ENCODE data around the gene MST1R.
"Not testable (repeated sequence)": the region's sequence is repeated elsewhere in the genome, so short reads cannot be mapped to it uniquely, and the experiment has no call there.

MST1R gene

DNA sequence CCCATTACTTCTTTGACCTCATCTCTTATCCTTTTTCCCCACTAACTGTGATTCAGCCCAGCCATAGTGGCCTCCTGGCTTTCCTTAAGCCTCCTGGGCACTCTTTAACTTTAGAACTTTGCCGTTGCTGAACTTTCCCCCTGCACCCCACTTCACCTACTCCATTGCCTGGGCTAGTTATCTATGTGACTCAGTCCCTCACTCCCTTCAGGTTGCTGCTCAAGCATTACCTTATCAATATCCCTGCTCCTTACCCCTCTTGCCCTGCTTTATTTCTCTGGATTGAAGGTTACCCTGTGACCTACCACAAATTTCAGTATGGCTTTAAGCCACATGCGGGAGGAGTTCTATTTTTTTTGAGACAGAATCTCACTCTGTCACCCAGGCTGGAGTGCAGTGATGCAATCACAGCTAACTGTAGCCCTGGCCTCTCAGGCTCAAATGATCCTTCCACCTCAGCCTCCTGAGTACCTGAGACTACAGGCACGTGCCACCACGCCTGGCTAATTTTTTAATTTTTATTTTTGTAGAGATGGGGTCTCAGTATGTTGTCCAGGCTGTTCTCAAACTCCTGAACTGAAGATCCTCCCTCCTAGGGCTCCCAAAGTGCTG lies 22.6 kb upstream of the MST1R start:
- no peak for TF ChIP-seq ZNF274 (IDR thresholded peaks at IDR 0.05; ENCODE audit: low read depth, low read length)
- no peak overlapping the region for H3K4me3 ChIP-seq (ENCODE audit: low read length)

DNA sequence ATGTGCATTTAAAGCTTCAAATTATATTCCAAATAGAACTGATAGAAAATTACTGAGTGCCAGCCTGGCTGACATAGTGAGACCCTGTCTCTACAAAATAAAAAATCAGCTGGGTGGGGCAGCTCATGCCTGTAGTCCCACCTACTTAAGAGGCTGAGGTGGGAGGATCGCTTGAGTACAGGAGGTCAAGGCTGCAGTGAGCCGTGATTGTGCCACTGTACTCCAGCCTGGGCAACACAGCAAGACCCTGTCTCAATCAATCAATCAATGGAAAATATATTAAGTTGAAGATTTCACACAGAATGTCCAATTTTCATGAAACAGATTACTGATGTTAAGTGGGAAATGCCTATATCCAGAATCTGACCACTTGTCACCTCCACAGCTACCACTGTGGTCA lies 21.8 kb upstream of the MST1R start:
- no peak overlapping the region for H3K4me3 ChIP-seq (ENCODE audit: low read length)
- TF ChIP-seq ZNF274 (IDR thresholded peaks at IDR 0.05; ENCODE audit: low read depth, low read length): no peak

DNA sequence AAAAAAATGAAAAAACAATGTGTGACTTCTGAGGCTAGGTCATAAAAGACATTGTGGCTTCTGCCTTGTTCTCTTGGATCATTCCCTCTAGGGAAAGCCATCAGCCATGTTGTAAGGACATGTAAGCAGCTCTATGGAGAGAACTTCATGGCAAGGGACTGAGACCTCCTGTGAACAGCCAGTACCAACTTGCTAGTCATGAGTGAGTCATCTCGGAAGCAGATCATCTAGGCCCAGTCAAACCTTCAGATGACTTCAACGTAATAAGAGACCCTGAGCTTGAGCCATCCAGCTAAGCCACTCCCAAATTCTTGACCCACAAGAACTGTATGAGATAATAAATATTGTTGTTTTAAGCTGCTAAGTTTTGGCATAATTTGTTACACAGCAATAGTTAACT lies 21.0 kb upstream of the MST1R start:
- no peak for TF ChIP-seq ZNF274 (IDR thresholded peaks at IDR 0.05; ENCODE audit: low read depth, low read length)
- no peak overlapping the region for H3K4me3 ChIP-seq (ENCODE audit: low read length)

DNA sequence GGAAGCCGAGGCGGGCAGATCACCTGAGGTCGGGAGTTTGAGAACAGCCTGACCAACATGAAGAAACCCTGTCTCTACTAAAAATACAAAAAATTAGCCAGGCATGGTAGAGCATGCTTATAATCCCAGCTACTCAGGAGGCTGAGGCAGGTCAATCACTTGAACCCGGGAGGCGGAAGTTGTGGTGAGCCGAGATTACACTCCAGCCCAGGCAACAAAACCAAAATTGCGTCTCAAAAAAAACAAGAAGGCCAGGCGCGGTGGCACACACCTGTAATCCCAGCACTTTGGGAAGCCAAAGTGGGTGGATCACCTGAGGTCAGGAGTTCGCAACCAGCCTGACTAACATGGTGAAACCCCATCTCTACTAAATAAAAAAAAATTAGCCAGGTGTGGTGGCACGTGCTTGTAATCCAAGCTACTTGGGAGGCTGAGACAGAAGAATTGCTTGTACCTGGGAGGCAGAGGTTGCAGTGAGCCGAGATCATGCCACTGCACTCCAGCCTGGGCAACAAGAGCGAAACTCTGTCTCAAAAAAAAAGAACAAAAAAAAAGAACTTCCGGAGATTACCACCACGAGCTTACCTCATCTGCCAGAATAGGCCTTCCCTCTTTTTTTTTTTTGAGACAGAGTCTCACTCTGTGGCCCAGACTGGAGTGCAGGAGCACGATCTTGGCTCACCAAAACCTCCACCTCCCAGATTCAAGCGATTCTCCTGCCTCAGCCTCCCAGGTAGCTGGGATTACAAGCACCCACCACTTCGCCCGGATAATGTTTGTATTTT lies 14.3 kb upstream of the MST1R start:
- H3K4me3 ChIP-seq (ENCODE audit: low read length): not testable (repeated sequence)

DNA sequence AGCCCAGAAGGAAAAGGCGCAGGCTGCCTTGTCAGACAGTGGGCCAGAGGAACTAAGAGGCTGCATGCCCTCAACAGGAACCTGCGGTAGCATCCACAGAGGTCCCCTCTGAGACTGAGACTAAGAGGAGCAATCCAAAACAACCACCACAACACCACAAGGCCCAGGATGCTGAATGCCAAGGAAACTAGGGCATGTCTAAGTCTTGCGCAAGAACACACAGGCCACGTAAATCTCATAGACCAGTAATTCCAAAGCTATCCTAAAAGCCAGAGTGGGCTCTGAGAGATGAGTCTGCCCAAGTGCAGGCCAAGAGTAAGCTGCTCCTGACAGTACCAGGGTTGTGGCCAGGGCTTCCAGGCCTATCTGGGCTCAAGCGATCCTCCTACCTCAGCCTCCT lies 13.0 kb upstream of the MST1R start:
- no peak for TF ChIP-seq ZNF274 (IDR thresholded peaks at IDR 0.05; ENCODE audit: low read depth, low read length)

DNA sequence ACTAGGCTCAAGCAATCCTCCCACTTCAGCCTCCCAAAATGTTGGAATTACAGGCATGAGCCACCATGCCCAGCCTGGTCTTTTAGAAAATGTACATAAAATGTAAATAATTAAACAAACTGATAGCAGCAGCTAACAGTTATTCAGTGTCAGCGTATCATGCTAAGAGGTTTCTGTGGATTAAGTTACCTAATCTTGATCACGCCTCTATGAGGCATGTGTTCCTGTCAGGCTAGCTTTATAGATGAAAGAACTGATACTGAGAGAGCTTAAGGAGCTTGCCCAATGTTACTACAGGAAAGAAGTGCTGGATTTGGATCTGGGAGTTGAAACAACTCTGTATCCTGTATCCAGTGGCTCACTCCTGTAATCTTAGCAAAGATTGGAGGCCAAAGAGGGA lies 11.2 kb upstream of the MST1R start:
- no peak for TF ChIP-seq ZNF274 (IDR thresholded peaks at IDR 0.05; ENCODE audit: low read depth, low read length)
- no peak overlapping the region for H3K4me3 ChIP-seq (ENCODE audit: low read length)

More for the DNA sequence above, 13.0 kb upstream of the MST1R start:
- H3K4me3 ChIP-seq (ENCODE audit: low read length): no peak overlapping the region

DNA sequence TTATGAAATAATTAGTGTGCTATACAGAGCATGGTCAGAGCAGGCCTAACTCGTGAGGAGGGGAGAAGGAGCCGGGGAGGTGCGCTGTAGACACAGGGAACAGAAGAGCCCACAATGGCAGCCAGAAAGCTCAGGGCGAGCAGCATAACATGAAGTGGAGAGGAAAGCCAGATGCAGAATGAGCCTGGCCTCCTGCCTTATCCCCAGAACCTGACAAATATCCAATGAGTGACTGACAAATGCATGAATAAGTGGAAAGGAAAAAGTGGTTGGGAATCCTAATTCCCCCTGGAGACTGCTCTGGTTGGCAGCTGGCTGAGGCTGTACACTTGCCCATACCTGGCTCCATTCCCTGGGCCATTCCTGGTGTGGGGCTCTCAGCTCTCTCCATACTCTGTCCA lies 9.2 kb upstream of the MST1R start:
- H3K4me3 ChIP-seq (ENCODE audit: low read length): no peak overlapping the region
- no peak for TF ChIP-seq ZNF274 (IDR thresholded peaks at IDR 0.05; ENCODE audit: low read depth, low read length)

DNA sequence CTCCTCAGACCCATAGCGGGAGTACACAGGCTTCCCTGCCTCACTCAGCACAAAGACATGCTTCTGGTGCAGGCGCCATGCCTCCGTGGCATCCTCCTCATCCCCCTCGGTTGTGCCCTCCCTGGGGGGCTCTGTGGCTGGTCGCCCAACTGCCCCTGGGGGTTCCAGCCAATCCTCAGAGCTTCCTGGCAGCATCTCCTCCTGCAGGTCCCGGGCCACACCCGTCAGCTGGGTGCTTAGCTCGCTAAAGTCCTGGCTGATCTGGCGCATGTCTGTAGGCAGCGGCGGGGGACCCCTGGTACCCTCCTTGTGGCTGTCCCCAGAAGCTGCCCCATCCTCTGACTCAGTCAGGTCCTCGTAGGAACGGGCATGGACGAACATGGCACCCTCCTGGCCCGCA lies 7.9 kb upstream of the MST1R start:
- TF ChIP-seq ZNF274 (IDR thresholded peaks at IDR 0.05; ENCODE audit: low read depth, low read length): no peak
- H3K4me3 ChIP-seq (ENCODE audit: low read length): no peak overlapping the region

DNA sequence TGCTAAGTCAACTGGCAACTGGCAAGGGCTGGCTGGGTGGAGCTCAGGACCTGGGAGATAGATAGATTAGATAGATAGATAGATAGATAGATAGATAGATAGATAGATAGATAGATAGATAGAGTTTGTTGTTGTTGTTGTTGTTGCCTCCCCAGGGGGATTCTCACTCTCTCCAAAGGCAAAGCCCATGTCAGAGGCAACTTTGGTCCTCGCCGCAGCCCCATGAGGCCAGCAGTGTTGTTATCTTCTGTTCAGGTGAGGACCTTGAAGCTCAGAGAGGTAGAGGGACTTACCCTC lies 7.4 kb upstream of the MST1R start:
- H3K4me3 ChIP-seq (ENCODE audit: low read length): no peak overlapping the region
- no peak for TF ChIP-seq ZNF274 (IDR thresholded peaks at IDR 0.05; ENCODE audit: low read depth, low read length)

DNA sequence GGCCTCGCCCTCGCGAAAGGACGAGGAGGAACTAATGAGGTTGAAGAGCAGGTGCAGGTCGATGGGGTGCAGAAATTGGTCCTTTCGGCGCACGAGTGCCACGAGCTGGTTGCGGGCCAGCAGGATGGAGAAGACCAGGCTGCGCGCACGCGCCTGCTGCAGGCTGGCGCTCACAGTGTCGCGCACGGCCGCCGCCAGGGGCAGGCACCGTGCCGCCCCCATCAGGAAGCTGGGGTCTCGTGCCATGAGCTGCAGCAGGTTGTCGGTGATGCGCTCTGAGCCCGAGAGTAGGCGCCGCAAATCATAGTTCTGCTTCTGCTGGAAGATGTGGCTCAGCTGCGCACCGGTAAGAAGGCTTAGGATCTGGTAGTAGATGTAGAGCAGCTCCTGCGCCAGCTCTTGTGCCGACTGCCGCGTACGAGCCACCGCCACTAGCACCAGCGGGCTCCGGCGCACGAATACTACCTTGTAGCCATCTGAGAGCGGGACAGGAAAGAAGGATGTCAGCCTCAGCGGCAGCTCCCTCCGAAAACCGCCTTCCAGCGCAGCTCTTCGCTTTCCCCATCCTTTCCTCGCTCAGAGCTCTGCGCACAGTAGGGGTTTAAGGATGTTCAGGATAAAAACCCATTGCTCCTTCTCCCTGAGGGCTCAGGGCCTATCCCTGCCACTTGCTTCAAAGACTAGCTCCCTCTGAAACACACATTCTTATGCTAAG lies 6.9 kb upstream of the MST1R start:
- TF ChIP-seq ZNF274 (IDR thresholded peaks at IDR 0.05; ENCODE audit: low read depth, low read length): no peak
- H3K4me3 ChIP-seq (ENCODE audit: low read length): no peak overlapping the region

DNA sequence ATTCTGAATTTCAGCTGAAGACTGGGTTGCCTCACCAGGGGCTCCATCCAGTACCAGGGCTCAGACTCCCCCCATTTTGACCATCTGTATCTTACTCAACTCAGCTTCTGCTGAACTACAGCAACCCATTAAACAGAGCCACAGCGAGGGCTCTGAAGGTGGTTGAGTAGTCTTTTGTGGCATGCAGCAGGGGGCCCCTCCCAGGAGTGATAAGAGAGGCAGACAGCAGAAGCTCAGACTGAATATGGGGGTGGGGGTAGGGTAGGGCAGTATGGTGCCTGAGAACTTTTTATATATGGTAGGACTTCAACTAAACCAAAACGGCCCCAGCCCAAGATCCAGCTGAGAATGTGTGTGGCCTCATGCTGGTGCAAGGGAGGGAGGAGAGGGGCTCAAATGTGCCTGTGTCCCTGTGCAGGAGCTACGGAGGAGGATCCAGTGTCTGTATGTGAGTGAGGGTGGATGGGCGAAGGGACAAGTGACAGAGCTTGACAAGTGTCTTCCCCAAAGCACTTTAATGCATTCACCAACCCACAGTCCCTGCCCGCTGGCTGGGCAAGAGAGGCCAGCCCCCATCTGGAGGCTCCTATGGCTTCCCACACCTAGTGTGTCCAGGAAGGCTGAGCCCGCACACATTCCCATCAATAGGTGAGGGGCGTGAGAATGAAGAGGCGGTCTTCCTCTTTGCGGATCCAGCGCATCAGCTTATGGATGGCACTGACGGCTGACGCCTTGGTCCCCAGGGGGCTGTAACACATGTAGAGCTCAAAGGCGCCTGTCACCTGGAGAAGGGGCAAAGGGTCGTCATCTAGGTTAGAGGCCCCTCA lies 4.9 kb upstream of the MST1R start:
- H3K4me3 ChIP-seq (ENCODE audit: low read length): no peak overlapping the region
- no peak for TF ChIP-seq ZNF274 (IDR thresholded peaks at IDR 0.05; ENCODE audit: low read depth, low read length)

DNA sequence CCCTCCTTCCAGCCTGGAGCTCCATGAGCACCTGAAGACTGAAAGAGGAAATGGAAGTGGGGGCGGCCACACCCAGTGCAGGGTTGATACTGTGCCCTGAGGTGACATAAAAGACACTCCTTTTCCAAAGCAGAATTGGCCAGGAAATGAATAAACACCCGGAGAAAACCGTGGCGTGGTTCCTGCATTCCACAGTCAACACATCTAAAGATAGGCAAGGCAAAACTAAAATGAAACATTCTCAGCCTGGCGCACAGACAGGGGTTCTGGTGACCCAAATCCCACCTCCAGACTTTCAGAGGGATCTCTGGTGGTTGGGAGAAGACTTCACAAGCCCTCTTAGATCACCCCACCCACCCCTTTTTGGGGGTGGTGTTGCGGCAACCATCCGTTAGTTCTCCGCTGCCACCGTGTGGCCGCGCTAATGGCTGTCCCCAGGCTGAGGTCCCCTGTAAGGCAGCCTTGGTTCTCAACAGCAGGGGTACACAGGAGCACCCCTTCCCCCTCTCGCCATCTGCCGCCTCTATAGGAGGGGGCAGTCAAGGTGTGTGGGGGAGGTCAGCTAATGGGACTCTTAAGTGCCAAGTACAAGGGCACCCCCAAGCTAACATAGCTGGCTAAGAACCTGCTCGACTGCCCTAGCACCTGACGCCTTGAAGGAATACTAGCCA lies 2.5 kb upstream of the MST1R start:
- no peak for TF ChIP-seq ZNF274 (IDR thresholded peaks at IDR 0.05; ENCODE audit: low read depth, low read length)
- no peak overlapping the region for H3K4me3 ChIP-seq (ENCODE audit: low read length)

DNA sequence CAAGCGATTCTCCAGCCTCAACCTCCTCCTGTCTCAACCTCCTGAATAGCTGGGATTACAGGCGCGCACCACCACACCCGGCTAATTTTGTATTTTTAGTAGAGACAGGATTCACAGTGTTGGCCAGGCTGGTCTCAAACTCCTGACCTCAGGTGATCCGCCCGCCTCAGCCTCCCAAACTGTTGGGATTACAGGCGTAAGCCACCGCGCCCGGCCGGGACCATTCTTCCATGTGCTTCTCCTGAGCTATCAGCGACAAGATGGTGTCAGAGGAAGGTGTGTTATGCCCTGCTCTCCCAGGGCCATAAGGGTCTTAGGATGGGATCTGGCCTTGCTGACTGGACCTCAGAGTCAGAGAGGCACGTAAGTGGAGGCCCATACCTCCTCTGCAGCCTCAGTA lies 775 bp upstream of the MST1R start:
- not testable (repeated sequence) for H3K4me3 ChIP-seq (ENCODE audit: low read length)
